Stimulated activated CD4-positive, alpha-beta T cell treated with anti-CD3 and anti-CD28 coated beads, Interleukin-12 subunit alpha, Interleukin-12 subunit beta, amount 100 ng/mL, for 24 hours (primary cell): Measurements from ENCODE around the gene NIPAL1.
"Not testable (repeated sequence)": the region's sequence is repeated elsewhere in the genome, so short reads cannot be mapped to it uniquely, and the experiment has no call there.

Experiments
- DNase-seq, 2 experiments: peaks; one replicate each; pipeline ENCODE4 v3.0.0-alpha.2; 2020; ENCODE audit warnings: low read depth in 2 of 2

Gene NIPAL1

DNA sequence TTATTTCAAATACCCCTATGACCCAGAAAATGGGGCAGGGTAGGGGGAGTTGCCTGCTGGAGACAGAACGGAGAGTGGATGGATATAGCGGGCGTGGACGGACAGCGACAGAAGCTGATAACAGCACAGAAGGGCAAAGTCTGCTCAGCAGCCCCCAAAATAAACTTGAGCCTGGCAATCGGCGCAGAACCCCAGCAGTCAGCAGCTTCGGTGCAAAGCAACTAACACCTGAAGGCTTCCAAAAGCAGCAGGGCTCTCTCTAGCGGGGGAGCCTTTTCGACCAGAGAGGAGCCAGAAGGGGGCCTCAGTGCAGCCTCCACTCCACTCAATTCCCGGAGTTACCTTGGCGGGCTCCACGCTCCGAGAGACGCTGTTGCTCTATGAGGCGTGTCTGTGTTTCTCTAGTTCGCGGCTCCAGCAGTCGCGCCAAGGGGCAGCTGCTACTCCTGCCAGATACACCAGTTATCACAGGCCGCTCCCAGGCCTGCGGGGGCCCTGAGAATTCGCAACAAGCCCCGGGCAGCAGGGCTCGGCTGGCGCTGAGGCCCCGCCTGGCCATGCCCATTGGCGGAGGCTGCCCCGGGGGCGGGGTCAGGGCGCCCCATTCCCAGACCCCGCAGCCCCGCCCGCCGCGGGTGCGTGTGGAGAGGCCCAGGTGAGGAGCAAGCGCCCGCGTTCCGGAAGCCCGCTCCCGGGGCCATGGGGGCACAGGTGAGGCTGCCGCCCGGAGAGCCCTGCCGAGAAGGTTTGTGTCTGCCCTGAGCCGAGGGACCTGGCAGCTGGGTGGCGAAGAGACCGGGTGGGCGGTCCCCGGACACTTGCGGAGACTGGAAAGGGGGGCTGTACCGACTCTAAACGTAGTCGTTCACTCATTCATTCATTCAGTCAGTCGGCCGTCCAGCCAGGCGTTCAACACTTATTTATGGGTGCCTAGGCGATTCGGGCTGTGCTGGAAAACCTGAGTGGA is at the start of gene NIPAL1, which contains the start of gene CNGA1:
Gene NIPAL1 (plus strand): TSS at position 632 of the 967 bp plus-strand sequence. CDS start 68 bp downstream, at position 700.
Gene CNGA1 (minus strand): TSS at position 541 of the 967 bp plus-strand sequence. CDS start 63,992 bp downstream, outside the sequence.
- peak; percentile 52 to 72 for DNase-seq

DNA sequence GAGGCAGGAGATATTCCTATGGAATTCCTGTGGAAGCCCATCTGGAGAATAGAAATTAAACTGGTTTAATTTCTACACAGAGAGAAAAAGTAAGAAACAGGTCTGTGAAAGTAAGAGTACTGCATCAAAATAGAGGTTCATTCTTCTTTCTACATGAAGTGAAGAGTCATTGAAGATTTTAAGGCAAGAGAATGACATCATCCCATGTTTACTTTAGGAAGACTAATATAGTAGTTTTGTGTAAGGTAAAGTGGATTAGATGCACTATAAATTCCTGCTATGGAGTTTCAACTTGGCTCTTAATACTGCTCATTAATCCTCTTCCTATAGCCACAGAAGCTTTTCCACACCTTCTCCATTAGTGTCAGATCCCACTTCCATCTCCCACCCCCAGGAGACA is 47.7 kb upstream of the NIPAL1 start:
- no peak for DNase-seq

DNA sequence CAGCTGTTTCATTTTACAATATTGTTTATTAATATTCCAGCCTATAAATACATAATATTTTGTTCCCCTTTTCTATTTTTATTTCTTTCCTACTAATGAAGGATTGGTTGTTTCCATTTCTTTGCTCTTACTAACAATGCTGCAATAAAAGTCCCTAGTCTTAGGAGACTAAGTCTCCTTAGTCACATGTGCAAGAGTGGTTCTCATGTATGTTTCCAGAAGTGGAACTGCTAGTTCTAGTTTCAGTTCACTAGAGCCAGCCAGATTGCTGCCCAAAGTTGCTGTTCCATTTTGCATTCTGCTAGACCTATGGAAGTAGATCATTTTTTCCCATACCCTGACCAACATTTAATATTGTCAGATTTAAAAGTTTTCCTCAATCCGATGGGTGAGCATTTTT is 44.4 kb upstream of the NIPAL1 start:
- DNase-seq = no peak

DNA sequence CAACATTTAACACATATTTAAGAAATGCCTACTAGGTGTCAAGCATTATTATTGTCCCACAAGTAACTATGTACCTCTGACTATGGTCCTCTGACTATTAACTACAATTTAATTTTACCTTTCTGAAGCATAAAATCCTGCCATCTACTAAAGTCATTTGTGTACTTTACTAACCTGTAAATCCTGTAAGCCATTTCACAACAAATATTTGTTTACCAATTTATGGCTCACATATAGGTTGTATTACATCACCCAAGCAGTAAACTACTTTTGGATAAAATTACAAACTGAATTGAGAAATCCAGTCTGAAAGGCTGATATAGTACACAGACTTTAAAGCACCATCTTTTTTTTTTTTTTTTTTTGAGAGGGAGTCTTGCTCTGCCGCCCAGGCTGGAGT is 43.9 kb upstream of the NIPAL1 start:
- DNase-seq = no peak

DNA sequence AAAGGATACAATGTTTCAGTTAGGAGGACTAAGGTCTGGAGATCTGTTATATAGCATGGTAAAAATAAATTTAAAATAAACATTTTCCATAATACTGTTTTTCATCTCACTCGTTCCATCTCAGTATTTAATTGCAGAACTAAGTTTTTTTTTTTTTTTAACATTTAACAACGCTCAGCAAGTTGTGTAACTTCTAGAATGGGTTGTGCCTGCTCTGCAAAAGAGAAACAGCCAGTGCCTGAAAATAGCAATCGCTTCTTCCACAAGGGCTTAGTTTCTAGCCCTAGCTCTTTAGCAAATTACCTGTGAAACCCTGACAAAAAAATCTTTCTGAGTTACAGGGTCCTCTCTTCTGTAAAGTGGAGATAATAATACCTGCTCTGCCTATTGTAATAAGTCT is 42.0 kb upstream of the NIPAL1 start:
- DNase-seq = no peak

DNA sequence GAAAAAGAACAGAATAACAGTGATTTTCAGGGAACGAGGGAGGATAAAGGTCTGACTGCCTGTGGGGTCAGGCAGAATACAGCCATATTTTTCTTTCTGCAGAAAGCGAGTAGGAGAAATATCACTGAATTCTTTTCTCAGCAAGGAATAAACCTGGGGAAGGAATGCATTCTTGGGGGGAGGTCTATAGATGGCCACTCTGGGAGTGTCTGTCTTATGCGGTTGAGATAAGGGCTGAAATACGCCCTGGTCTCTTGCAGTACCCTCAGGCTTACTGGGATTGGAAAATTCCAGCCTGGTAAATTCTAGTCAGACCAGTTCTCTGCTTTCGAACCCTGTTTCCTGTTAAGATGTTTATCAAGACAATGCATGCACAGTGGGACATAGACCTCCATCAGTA is 26.4 kb upstream of the NIPAL1 start:
- no peak for DNase-seq

DNA sequence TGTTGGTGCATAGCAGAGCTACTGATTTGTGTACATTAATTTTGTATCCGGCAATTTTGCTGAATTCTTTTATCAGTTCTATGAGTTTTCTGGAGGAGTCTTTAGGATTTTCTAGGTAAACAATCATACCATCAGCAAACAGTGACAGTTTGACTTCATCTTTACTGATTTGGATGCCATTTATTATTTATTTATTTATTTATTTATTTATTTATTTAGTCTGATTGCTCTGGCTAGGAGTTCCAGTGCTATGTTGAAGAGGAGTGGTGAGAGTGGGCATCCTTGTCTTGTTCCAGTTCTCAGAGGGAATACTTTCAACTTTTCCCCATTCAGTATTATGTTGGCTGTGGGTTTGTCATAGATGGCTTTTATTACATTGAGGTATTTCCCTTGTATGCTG is 24.1 kb upstream of the NIPAL1 start:
- DNase-seq = not testable (repeated sequence)

DNA sequence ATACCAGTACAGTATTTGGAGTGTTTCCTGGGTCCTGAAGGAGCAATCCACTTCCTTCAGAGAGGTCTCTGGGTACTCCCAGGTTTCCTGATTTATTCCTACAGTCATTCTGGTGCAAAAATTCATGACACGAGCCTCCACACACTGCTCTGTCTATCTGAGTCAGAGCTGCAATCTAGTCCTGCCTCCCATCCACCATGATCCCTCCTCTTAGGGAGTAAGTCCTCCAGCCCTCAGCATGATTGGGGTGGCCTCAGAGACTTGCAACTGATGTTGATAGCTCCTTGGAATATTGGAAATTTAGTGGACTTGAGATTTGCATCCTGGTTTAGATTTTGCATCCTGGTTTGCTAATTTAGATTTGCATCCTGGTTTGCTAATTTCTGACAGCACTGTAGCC is 20.6 kb upstream of the NIPAL1 start:
- no peak for DNase-seq

DNA sequence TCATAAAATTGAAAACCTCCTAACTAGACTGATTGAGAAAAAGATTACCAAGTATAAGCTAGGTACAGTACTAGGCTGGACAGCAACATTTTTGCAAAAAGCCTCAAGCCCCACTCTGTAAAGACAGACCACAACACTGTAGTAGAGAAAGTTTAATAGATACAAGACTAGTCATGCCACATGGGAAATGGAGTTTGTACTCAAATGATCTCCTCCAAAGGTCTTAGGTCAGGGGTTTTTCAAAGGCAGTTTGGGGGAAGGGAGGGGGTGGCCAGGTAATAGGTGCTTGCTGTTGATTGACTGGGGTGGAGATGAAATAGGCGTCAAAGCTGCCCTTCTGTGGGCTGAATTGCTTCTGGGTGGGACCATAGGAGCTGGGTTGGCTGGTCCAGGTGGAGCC is 14.3 kb upstream of the NIPAL1 start:
- no peak for DNase-seq

DNA sequence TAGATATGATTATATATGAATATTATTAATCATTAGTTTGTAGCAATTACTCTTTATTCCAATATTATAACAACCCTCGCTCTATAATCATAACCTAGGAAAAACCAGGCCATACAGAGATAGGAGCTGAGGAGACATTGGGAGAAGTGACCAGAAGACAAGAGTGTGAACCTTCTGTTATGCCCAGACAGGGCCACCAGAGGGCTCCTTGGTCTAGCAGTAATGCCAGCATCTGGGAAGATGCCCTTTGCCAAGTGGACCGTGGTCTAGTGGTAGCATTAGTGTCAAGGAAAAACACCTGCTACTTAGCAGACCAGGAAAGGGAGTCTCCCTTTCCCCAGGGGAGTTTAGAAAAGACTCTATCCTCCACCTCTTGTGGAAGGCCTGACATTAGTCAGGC is 13.0 kb upstream of the NIPAL1 start:
- peak in 1 of 2 experiments; percentile 39 for DNase-seq

DNA sequence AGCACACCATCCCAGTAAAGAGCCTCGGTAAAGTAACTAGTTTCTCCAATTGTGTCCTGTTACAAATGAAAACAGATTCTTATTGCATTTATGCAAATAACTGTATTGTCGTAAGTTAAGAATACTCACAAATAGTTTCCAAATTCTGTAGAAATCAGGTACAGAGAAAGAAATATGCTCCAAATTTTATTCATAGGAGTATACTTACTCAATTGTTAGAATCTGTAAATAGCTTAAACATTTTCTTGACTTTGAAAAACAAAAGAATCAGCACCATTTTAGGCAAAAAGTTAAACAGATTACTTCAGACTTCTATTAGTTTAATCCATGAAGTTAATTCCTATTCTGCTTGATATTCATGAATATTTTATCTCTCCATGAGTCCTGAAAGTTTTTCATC is 10.8 kb upstream of the NIPAL1 start:
- DNase-seq = no peak

DNA sequence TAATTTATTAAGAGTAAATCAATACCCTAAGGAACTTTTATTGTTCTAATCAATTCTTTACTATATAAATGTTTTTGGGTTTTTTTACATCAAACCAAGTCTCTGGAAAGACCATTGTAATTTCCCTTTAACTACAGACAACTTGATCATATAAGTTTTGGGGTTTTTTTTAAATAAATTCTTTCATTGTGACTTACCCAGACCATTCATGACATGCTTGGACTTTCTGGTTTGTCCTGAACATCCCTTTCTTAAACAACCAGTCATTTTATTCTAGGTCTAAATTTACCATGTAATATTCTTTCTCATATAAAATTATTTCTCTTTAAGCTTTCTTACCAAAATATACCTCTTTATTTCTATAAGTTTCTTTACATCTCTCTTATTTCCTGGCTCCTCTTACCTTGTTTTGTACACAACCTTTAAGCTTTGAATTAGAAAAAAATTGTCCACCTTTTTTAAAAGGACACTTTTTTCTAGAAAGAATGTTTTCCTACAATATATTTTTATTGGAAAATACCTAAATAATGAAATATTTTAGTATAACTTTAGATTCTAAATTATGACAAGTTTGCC is 8.5 kb upstream of the NIPAL1 start:
- DNase-seq = no peak

DNA sequence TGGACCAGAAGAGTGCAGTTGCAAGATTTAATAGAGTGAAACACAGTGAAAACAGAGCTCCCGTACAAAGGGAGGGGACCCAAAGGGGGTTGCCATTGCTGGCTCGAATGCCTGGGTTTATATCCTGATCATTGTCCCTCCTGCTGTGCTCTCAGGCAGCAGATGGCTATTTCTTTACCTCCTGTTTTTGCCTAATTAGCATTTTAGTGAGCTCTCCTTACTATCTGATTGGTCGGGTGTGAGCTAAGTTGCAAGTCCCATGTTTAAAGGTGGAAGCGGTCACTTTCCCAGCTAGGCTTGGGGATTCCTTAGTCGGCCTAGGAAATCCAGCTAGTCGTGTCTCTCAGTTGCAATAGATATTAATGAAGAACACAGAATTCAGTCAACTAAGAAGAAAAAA is 5.7 kb upstream of the NIPAL1 start:
- not testable (repeated sequence) for DNase-seq

DNA sequence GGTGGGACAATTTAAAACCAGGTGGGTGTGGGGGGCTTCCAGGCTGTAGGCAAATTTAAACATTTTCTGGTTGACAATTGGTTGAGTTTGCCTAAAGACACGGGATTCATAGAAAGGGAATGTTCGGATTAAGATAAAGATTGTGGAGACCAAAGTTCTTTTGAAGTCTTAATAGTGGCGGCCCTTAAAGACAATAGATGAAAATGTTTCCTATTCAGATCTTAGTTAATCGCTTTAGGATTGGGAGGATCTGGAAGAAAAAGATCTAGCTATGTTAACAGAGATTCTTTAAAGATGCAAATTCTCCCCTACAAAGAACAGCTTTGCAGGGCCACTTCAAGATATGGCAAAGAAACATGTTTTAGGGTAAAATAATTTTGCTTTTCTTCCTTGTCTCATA is 4.8 kb upstream of the NIPAL1 start:
- no peak for DNase-seq

DNA sequence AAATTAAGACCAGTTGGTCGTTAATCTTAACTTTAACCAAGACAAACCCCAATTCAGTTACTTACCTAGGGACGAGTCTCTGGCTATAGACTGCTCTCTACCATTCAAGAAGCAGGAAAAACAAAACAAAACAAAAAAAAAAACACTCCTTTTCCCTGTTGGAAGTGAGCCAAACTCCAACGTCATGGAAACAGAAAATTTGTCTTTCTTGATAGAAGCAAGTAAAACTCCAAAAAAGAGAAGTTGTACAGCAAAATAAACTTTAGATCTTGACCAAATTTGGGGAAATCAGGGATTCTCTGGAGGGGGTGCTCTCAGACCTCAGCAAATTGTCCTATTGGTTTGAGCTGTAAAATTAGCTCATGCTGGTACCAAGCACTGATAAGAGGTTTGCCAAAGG is 3.7 kb upstream of the NIPAL1 start:
- no peak for DNase-seq

DNA sequence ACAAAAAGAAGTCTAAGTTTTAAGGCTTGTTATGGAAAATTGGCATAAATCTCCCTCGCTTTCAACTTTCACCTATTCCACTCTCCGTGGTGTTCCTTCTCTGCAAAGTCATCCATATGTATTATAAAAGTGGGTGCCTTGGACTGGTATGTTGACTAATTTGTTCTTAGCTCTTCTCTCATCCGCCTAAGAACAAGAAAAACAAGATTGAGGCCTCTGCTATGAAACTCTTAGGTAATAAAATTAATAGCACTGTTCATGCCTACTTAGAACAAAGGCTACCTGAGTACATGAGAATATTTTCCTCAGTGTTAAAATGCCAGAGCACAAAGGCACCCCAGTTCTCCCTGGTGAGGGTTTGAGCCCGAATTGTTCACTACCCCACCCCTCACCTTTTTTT is 1.4 kb upstream of the NIPAL1 start:
- no peak for DNase-seq

DNA sequence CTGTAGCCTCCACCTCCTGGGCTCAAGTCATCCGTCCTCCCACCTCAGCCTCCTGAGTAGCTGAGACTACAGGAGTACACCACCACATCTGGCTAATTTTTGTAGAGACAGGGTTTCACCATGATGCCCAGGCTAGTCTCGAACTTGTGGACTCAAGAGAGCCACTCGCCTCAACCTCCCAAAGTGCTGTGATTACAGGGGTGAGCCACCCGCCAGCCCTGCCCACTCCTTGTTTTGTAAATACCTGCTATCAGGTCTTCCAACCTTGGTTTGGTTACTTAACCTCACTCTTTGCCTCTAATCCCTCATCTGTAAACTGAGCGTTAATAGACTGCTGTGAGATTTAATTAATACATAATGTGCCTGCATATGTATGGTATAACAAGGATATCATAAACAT is 894 bp upstream of the NIPAL1 start:
- DNase-seq = no peak

DNA sequence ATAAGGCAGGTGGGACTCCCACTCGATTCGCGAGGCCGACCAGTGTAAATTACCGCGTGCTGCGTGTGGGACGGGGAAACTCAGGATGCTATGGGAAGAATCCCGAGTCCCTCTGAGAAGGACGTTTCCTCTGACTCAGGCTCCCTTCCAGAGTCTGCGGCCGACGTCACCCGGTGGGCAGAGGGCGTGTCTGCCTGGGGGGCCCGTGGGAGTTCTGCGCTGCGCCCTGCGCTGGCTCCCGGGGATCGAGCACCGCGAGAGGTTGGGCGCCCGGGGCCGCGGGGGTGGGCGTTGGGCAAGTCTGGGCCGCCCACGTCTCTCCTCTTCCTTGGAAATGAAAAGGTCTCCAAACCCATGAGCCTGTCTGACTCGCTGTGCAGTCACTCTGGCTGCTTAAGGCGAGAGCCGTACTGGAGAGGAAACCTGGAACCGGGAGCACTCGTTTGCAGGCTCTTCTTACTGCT is 568 bp downstream of the NIPAL1 start:
- DNase-seq = peak; percentile 27 to 49

DNA sequence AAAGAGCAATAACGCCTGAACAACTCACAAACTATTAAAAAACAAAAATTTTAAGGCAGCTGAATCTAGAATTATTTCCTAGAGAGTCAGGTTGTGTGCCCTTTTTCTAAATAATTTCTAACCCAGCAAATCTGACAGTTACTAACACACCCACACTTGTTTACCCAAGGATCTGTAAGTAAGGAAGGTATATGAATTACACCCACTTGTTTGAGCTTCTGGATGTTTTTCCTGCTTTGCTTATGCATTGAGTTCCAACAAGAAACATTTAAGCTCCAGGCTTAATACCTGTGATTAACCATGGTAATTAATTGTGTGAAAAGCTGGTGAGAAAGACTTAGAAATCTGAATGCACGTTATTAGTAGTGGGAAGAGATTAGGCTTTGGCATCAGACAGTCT is 1.5 kb downstream of the NIPAL1 start:
- DNase-seq = no peak

DNA sequence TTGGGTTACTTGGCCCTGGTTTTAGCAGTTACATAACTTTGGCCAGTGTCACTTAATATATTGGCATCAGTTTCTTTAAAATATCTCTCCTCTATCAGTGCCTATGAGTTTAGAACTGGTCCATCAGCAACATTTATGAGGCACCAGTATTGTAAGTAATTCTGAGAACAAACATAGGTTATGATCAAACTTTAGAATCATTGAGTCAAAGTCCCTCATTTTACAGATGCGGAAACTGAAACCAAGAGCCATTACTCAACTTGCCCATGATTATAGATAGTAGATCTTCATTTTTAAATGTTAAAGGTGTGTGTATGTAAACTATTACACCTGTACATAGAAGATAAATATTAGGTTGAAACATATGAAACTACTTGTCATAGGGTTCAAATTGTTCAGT is 4.5 kb downstream of the NIPAL1 start:
- DNase-seq = no peak

DNA sequence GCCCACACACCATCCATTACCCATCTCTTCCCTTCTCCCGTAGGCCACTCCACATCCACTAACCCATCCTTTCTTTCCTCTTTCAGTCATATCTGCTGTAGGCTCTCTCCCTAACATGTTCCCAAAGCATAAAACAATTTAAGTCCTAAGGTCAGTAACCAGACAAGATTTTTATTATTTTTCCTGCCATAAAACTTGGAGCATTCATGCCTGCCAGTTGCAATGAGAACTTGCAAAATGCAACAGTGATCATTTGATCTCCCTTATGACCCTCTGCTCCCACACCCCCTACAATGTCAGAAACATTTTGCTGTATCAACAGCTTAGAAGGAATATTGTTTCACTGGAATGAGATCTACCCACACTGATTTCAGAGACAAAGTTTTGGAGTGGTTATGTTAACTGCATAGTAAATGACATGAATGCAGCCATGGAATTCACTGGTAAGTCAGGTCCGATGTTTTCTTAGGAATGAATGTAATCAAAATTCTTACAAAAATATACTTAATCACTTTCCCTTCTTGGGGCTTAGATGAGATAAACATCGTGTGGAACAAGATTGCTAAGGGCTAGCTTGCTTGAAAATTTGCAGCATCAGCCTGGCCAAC is 5.7 kb downstream of the NIPAL1 start:
- no peak for DNase-seq

DNA sequence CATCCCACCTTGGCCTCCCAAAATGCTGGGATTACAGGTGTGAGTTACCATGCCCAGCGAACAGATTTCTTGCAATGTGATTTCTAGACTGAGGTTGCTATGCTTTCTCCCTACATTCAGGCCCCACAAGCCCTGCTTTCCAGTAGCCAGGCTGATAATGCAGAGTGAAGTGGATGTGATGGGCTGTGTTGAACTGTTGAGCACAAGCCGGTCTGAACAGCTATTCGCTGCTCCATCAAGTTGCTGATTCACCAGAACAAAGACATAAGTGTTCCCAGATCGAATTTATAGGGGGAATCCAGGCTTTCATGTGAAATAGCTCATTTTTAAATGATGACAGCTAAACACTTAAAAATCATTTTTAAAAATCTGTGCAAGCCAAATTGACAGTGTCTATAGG is 8.0 kb downstream of the NIPAL1 start:
- no peak for DNase-seq

DNA sequence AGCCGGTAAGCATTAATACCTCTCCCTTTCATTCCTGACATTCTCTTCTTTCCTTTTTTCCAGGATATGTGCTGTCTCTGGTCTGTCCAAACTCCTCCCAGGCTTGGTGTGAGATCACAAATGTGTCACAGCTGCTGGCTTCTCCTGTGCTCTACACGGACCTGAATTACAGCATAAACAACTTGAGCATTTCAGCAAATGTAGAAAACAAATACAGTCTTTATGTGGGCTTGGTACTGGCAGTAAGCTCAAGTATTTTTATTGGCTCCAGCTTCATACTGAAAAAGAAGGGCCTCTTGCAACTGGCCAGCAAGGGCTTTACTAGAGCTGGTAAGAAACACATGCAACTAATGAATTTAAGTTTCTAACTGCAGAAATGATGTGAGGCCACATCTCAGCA is 8.4 kb downstream of the NIPAL1 start:
- DNase-seq = no peak
